ENCODE results near the gene PBX4.

The PBX4 gene

DNA sequence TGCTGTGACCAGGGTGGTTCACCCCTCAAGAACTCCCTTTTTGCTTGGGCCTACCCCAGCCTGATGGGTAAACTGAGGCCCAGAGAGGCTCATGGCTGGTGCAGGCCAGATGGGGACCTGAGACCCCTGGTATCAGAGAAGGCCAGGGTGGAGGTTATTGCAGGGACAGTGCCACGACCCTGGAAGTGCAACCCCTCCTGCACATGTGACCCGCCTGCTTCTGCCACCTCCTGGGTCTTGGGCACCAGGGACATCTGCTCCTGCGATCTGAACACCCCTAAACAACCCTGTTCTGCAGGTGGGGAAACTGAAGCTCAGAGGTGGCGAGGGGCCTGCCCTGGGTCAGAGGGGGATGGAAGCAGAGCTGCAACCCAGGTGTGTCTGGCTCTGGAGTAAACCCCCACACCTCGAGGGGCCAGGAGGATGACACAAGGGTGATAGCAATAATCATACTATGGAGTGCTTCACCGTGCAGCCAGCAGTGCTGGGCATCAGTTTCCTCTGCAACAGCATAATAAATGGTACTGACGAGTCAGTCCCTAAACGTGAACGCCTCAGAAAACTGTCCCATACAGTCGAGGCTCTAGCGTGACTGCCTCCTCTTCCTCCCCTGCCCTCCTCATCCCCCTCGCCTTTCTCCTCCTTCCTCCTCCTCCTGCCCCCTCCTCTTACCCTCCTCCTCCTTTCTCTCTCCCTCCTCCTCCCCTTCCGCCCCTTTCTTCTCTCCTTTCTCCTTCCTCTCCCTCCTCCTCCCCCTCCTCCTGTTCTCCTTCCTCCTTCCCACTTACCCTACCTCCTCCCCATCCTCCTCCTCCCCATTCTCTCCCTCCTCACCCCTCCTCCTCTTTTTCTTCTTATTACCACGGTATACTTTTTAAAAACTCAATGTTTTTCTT is 85.4 kb downstream of the PBX4 start:
- H3K4me3 Mint-ChIP-seq, result no peak overlapping the region
- no peaks in the 10 kb centered on the region for H3K9me3 Mint-ChIP-seq
- H3K27me3 Mint-ChIP-seq, result peaks cover 9 to 12% of the 10 kb centered on the region in 2 donors
- H3K27ac Mint-ChIP-seq, result peak overlapping the region; percentile 9
- DNase-seq, result no peak
- peaks cover 7 to 10% of the 10 kb centered on the region in 2 donors for H3K4me1 Mint-ChIP-seq
- H3K36me3 Mint-ChIP-seq, result peaks cover 32 to 35% of the 10 kb centered on the region in 2 donors
- ATAC-seq (replicated peaks), result peak; percentile 2 to 8

DNA sequence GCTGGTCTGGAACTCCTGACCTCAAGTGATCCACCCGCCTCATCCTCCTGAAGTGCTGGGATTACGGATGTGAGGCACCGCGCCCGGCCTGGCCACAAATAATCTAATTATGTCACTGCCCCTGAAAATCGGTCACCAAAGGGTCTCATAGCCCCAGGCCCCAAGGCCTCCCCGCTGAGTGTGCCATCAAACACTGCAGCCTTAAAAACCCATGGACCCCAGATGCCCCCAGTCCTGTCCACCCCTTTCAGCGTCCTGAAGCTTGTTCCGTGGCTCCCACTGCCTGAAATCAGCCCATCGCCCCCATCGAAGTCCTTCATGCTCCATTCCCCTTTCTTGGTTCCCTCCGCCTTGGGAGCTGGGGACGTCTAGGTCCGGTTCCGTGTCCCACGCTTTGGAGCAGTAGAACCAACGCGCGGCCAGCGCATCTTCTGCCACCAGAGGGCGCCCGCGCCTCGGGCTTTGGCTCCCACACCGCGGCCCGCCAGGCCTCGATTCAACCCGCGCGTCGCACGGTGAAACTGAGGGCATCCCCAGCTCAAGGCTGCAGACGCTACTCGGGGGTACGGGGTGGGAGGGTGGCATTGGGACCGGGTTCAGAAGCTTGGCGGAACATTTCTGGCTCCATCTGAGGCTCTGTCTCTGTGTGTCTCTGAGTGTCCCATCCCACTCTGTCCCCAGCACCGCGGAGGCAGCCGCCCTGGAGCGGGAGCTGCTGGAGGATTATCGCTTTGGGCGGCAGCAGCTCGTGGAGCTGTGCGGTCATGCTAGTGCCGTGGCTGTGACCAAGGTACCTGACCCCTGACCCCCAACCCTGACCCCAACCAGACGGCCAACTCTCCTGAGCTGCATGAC is 86.3 kb downstream of the PBX4 start:
- Mint-ChIP-seq H3K27ac (peak overlapping the region; percentile 65), H3K4me1 (peaks cover 7 to 8% of the 10 kb centered on the region in 2 donors), H3K4me3 (no peak overlapping the region), H3K9me3 (no peaks in the 10 kb centered on the region), H3K36me3 (peaks cover 35 to 41% of the 10 kb centered on the region in 2 donors), H3K27me3 (peaks cover 4 to 6% of the 10 kb centered on the region in 2 donors)
- DNase-seq (peak; percentile 73), ATAC-seq (replicated peaks) (peak; percentile 89 to 90)

DNA sequence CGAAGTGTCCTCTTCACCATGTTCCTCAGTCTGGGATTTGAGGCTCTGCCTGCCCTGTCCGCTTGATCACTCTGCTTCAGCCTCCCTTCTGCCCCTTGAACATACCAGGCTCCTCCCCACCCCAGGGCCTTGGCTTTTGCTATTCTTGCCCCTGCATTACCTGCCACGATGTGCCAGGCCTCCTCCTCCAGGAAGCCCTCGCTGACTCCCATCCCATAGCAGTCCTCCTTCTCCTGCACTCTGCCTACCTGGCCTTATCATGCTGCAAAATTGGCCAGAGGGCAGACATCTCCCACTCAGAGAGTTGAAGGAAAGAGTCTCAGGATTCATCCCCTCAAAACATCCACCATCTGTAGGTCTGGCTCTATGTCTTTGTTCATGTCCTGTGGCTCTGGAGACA is 87.6 kb downstream of the PBX4 start:
- no peaks in the 10 kb centered on the region for H3K9me3 Mint-ChIP-seq
- no peak overlapping the region for H3K4me3 Mint-ChIP-seq
- peaks cover 8 to 17% of the 10 kb centered on the region in 2 donors for H3K4me1 Mint-ChIP-seq
- H3K27ac Mint-ChIP-seq, result no peak overlapping the region
- no peaks in the 10 kb centered on the region for H3K27me3 Mint-ChIP-seq
- H3K36me3 Mint-ChIP-seq, result peaks cover 27 to 46% of the 10 kb centered on the region in 2 donors
- DNase-seq, result no peak
- ATAC-seq (replicated peaks), result no peak

DNA sequence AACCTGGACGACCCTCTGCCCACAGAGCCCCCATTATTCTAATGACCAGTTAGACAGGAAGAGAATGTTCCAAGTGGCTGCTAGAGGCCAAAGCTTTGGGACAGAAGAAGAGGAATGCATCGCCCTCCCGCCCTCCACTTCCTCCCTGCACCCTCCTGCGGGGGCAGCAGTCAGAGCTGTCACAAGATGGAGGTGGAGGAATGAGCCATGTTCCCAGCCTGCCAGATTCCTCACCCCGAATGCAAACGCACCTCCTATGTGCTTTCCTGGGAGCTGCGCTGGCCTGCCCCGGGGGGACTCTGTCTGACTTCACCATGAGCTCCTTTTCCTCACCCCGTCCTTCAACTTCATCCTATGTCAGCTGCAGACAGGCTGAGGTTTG is 88.1 kb downstream of the PBX4 start:
- no peak overlapping the region for H3K4me3 Mint-ChIP-seq
- no peaks in the 10 kb centered on the region for H3K9me3 Mint-ChIP-seq
- no peaks in the 10 kb centered on the region for H3K27me3 Mint-ChIP-seq
- no peak overlapping the region for H3K27ac Mint-ChIP-seq
- ATAC-seq (replicated peaks) (no peak), DNase-seq (no peak)
- H3K4me1 Mint-ChIP-seq, result peaks cover 8 to 18% of the 10 kb centered on the region in 2 donors
- H3K36me3 Mint-ChIP-seq, result peaks cover 27 to 46% of the 10 kb centered on the region in 2 donors

DNA sequence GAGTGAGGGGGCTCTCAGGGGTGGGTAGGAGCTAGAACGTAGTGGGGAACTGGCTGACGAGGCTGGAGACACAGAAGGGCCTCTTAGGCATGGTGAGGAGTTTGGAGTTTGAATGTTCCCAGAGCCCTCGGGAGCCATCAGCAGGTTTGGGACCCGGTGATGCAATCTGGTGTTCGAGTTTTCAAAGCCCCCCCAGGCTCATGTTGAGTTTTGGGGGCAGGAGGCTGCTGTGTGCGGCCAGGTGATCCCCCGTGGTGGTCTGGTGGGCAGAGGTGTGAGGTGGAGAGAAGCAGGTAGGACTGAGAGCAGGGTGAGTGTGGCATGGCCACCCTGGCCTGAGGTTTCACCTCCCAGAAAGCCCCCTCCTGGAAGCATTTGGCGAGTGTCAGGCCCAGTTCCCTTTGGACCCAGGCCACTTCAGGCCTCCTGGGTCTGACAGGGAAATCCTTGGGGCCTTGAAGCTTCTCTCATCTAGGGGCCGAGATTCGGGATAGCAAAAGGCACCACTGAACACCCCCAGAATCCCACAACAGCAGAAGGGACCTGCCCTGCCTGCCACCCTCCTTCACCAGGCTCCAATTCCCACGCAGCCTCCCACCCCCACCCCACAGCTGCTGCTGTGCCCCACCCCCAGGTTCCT is 88.6 kb downstream of the PBX4 start:
- no peak for ATAC-seq (replicated peaks)
- Mint-ChIP-seq H3K36me3 (peaks cover 27 to 42% of the 10 kb centered on the region in 2 donors), H3K9me3 (no peaks in the 10 kb centered on the region), H3K4me1 (peaks cover 8 to 24% of the 10 kb centered on the region in 2 donors), H3K27me3 (no peaks in the 10 kb centered on the region), H3K27ac (no peak overlapping the region), H3K4me3 (no peak overlapping the region)
- no peak for DNase-seq

DNA sequence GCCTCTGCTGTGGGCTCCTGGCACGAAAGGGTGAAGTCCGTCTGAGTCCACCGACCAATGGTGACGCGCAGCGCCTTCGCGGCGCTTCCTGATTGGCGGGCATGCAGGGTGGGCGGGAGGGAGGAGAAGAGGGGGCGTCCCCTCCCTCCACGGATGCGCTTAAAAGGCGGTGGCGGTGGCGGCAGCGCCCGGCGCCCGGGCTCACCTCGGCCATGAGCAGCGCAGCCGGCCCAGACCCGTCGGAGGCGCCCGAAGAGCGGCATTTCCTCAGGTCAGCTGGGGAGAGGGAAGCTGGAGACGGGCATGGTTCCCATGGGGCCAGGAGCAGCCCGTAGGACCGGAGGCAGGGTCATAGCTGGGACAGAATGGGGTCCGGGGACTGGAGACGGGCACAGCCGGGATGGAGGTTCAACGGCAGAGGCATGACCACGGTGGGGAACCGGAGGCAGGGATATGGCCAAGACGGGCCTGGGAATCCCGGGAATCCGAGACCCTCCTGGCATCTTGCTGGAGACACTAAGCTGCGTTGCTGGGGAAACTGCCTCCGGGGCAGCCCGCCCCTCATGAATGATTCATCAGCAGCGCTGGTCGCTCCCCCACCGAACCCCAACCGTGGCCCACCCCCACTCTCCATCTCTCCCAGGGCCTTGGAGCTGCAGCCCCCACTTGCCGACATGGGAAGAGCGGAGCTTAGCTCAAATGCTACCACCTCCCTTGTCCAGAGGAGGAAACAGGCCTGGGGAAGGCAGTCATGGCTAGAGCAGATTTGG is 89.6 kb downstream of the PBX4 start, which contains the start of gene YJEFN3:
Gene YJEFN3, plus strand, starts transcription at position 191 of the 770 bp plus-strand sequence. Its CDS starts 22 bp downstream, at position 213.
- DNase-seq, result no peak
- H3K27me3 Mint-ChIP-seq, result no peaks in the 10 kb centered on the region

DNA sequence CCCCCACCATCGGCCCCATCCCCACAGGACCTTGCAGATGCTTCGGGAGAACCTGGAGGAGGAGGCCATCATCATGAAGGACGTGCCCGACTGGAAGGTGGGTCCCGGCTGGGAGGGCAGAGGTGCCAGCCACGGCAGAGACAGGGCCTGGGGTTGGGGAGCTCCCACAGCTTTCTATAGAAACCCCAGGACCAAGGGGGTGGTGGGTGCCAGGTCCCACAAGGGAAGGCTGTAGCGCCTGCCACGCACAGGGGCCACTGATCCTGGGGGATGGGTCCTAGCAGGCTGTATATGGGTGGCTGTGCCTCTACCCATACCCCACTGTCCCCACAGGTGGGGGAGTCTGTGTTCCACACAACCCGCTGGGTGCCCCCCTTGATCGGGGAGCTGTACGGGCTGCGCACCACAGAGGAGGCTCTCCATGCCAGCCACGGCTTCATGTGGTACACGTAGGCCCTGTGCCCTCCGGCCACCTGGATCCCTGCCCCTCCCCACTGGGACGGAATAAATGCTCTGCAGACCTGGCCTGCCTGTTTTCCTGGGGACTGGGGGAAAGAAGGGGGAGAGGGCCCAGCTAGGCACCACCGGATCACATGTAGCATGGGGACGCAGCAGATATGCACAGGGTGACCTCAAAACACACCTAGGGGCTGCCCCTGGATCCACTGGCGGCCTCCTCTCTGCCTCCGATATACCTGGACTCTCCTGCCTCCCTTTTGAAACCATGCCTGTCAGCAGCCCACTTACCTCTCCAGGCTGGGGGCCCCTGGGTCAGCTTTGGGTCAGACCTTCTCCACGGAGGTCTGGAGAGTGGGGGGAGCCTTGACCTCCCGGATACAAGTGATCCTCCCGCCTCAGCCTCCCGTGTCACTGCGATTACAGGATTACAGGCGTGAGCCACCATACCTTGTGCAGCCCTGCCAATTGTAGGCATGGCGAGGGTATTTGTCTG is 90.5 kb downstream of the PBX4 start:
- H3K4me3 Mint-ChIP-seq, result no peak overlapping the region
- H3K9me3 Mint-ChIP-seq, result no peaks in the 10 kb centered on the region
- H3K27me3 Mint-ChIP-seq, result no peaks in the 10 kb centered on the region
- H3K36me3 Mint-ChIP-seq, result peaks cover 20 to 42% of the 10 kb centered on the region in 2 donors
- no peak for ATAC-seq (replicated peaks)
- H3K4me1 Mint-ChIP-seq, result peaks cover 7 to 31% of the 10 kb centered on the region in 2 donors
- DNase-seq, result no peak
- H3K27ac Mint-ChIP-seq, result no peak overlapping the region

More for the DNA sequence above, 89.6 kb downstream of the PBX4 start, which contains the start of gene YJEFN3:
- no peak within 1 kb of the TSS for H3K4me3 Mint-ChIP-seq
- no peak for ATAC-seq (replicated peaks)
- H3K36me3 Mint-ChIP-seq, result peaks cover 22 to 41% of the 10 kb centered on the region in 2 donors
- H3K4me1 Mint-ChIP-seq, result peaks cover 7 to 29% of the 10 kb centered on the region in 2 donors
- no peaks in the 10 kb centered on the region for H3K9me3 Mint-ChIP-seq
- H3K27ac Mint-ChIP-seq, result peak within 1 kb of the TSS; percentile 49

DNA sequence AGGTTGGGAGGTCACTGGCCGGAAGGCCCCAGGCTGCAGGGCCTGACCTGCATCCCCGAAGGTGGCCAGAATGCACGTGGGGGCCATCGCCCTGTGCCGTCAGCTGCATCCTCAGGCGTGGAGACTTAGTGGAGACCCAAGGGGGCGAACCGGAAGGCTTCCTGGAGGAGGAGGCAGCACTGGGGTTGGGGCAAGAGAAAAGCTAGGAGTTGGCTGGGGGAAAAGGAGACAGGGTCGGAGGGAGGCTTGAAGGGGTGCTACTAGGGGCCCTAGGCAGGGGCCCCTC is 91.2 kb downstream of the PBX4 start:
- ATAC-seq (replicated peaks) (no peak), DNase-seq (no peak)
- Mint-ChIP-seq H3K9me3 (no peaks in the 10 kb centered on the region), H3K27me3 (no peaks in the 10 kb centered on the region), H3K27ac (no peak overlapping the region), H3K36me3 (peaks cover 19 to 46% of the 10 kb centered on the region in 2 donors), H3K4me1 (peaks cover 7 to 29% of the 10 kb centered on the region in 2 donors), H3K4me3 (no peak overlapping the region)

DNA sequence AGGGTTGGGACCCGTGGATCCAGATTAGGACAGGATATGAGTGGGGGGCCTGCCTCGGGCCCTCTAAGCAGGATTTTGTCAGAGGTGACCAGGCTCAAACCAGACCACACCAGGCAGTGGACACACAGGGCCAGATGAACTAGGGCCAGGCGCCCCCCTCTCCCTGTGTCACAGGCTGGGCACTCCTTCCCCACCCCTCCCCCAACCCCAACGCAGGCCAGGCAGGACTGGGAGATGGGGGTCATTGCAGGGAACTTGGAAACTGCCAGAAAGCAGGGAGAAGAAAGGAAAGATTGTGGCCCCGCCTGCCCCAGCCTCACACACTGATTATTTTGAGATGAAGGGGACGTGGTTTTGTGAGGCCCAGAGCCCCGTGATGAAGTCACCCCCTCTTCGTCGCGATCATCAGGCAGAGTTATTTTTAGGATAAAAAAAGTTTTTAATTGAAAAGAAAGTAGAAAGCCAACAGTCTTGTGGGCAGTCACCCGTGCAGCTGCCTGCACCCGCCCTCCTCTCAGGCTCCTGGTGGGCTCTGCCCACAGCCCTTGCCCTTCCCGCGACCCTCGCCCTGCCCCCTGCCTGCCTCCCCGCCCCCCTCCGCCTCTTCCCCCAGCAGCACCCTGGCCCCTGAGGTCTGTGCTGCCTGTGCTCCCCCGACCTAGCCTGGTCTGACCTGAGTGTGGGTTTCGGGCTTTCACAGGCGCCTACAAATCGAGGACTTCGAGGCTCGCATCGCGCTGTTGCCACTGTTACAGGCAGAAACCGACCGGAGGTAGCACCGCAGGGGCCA is 91.7 kb downstream of the PBX4 start:
- H3K4me3 Mint-ChIP-seq, result no peak overlapping the region
- H3K27me3 Mint-ChIP-seq, result no peaks in the 10 kb centered on the region
- ATAC-seq (replicated peaks), result no peak
- peak overlapping the region; percentile 67 for H3K27ac Mint-ChIP-seq
- no peak for DNase-seq
- H3K4me1 Mint-ChIP-seq, result peaks cover 4 to 24% of the 10 kb centered on the region in 2 donors
- H3K9me3 Mint-ChIP-seq, result no peaks in the 10 kb centered on the region
- peaks cover 16 to 41% of the 10 kb centered on the region in 2 donors for H3K36me3 Mint-ChIP-seq

DNA sequence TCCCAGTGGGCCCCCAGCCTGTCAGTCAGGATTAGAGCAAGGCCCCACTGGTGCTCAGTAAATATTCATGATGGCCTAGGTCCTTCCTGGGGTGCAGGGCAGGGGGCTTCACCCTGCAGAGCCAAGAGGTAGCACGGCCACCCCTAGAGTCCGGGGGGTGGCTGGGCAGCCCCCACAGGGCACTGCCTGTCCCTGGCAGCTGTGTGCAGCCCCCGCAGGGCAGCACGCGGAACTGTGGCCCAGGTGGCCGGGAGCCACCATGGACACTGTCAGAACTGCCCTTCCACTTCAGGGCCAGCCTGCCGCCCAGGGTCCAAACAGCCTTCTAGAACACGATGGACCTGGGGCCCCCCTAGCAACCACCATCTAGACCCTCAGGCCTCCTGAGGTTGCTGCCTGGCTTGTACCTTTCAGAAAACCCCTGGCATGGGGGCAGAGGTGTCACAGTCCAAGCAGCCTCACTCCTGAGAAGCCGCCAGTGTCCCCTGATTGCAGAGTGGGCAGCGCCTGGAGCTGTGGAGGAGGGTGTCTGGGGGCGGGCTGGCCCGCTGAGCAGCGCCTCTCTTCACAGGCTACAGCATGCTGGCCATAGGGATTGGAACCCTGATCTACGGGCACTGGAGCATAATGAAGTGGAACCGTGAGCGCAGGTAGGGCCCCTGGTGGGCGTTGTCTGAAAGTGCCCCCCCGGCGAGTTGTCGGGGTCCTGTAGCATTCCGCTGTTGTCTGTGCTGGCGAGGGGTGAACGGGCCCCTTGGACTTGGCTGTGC is 92.7 kb downstream of the PBX4 start:
- Mint-ChIP-seq H3K27ac (no peak overlapping the region), H3K4me1 (peaks cover 4 to 26% of the 10 kb centered on the region in 2 donors), H3K4me3 (no peak overlapping the region), H3K36me3 (peaks cover 16 to 41% of the 10 kb centered on the region in 2 donors), H3K9me3 (no peaks in the 10 kb centered on the region), H3K27me3 (no peaks in the 10 kb centered on the region)
- ATAC-seq (replicated peaks), result no peak
- no peak for DNase-seq

DNA sequence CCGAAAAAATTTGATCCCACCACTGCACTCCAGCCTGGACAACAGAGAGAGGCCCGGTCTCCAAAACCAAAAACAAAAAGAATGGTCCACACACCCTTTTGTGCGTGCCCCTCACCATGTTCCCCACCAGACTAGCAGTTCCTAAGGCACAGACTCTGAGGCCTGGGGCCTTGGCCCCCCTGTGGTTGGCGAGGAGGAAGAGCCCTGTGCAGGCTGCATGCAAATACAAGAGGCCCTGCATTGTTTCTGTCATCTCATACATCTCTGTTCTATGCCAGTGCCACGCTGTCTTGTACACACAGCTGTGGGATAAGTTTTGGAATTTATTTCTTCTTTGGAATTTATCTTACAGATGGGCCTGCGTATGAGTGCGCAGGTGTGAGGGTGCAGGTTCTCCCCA is 94.4 kb downstream of the PBX4 start:
- Mint-ChIP-seq H3K27me3 (no peaks in the 10 kb centered on the region), H3K4me1 (peaks cover 14 to 42% of the 10 kb centered on the region in 2 donors), H3K4me3 (no peak overlapping the region), H3K9me3 (no peaks in the 10 kb centered on the region), H3K36me3 (peaks cover 22 to 54% of the 10 kb centered on the region in 2 donors), H3K27ac (no peak overlapping the region)
- ATAC-seq (replicated peaks) (no peak), DNase-seq (no peak)

DNA sequence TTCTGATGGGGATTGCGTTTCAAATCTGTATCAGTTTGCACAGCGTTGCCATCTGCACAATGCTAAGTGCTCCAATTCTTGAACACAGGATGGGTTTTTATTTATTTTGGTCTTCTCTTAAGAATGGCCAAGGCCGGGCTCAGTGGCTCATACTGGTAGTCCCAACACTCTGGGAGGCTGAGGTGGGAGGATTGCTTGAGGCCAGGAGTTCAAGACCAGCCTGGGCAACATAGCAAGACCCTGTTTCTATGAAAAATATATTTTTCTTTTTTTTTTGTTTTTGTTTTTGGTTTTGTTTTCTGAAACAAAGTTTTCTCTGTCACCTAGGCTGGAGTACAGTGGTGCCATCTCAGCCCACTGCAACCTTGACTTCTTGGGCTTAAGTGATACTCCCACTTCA is 95.3 kb downstream of the PBX4 start:
- Mint-ChIP-seq H3K4me3 (no peak overlapping the region), H3K27me3 (no peaks in the 10 kb centered on the region), H3K27ac (no peak overlapping the region), H3K4me1 (peaks cover 15 to 45% of the 10 kb centered on the region in 2 donors), H3K9me3 (no peaks in the 10 kb centered on the region), H3K36me3 (peaks cover 20 to 51% of the 10 kb centered on the region in 2 donors)
- DNase-seq (no peak), ATAC-seq (replicated peaks) (no peak)
